GM21360 (cell line): ENCODE measurements around the gene NTRK3.

Experiments
- ATAC-seq: cut with Tn5 transposase; IDR thresholded peaks from one replicate; pipeline ENCODE4 v1.9.1; 2021; ENCODE audit warnings: mild to moderate bottlenecking, moderate library complexity; ENCODE audit not compliant: unreplicated experiment

NTRK3 gene

DNA sequence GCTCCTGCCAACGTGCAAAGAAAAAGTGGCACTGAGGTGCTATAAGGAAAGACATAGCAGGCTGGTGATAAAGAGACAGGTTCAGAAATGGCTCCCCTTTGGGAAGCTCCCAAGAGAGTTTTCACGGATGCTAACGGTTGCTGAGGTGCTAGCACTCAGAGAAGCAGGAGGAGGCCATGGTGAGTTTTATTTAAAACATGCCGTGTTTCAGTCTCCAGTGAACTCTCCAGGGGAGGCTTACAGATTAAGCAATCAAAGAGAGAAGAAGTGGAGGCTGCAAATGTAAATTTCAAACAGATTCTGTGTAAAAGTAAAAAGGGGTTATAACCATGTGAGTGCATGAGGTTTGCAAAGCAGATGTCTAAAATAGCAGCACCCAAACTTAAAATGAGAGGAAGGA is 346.2 kb downstream of the NTRK3 start:
- ATAC-seq, result no peak

GRCh38 chr15:87907676-87908446 is 348.7 kb downstream of the NTRK3 start:
- no peak for ATAC-seq

GRCh38 chr15:87906444-87906843 is 350.1 kb downstream of the NTRK3 start:
- no peak for ATAC-seq

DNA sequence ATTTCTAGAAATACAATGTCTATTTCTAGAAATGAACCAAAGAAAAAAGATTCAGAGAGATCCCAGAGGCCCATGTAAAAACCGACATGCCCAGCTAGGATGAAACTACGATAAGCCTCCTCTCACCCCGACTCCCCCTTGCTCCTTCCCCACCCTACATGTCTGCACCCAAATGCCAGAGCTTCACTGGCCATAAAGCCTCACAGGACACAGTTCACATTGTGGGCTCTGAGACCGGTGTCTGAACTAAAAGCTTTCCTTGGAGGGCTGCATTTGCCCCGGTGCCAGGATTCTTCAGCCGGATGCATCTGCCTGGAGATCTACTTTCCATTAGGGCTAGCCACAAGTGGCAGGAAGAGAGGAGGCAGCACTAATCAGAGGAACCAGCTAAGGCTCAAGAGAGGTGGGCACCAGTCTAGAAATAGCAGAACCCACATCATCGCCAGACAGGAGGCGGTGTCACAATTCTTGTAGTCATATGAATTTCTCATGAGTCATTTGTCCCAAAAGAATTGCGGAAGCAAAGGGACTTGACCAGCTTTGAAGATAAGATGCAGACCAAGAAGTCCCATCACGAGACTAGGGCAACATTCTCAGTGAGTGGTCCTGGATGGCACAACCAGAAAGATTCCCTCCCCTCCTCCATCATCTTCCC is 353.6 kb downstream of the NTRK3 start:
- no peak for ATAC-seq

GRCh38 chr15:87901926-87902690 is 354.4 kb downstream of the NTRK3 start:
- ATAC-seq, result no peak

GRCh38 chr15:87901008-87901407 is 355.5 kb downstream of the NTRK3 start:
- ATAC-seq, result no peak

DNA sequence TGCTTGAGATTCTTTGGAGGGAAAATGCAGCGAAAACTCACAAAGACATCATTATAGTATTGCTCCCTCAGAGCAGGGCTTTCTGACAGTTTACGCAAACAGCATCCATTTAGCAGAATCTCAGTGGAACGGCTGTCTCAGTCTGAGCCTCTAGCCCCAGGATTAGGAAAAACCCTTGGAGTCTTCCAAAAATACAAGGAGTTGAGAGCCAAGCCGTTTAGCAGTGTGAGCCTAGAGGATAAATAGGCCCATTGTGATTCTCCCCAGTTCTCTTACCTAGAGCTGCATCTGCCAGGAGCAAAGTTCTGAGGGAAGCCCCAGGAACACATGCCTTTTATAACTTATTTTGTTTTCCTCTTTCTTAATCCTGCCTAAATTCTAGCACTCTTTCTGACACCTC is 359.6 kb downstream of the NTRK3 start:
- ATAC-seq, result no peak

- ATAC-seq, result no peak
These were observed 369.4 kb downstream of the NTRK3 start for GRCh38 chr15:87887177-87887576.

- no peak for ATAC-seq
These were observed 375.5 kb downstream of the NTRK3 start for GRCh38 chr15:87881026-87881425.

- ATAC-seq, result no peak
These were observed 378.6 kb downstream of the NTRK3 start for GRCh38 chr15:87877822-87878542.

DNA sequence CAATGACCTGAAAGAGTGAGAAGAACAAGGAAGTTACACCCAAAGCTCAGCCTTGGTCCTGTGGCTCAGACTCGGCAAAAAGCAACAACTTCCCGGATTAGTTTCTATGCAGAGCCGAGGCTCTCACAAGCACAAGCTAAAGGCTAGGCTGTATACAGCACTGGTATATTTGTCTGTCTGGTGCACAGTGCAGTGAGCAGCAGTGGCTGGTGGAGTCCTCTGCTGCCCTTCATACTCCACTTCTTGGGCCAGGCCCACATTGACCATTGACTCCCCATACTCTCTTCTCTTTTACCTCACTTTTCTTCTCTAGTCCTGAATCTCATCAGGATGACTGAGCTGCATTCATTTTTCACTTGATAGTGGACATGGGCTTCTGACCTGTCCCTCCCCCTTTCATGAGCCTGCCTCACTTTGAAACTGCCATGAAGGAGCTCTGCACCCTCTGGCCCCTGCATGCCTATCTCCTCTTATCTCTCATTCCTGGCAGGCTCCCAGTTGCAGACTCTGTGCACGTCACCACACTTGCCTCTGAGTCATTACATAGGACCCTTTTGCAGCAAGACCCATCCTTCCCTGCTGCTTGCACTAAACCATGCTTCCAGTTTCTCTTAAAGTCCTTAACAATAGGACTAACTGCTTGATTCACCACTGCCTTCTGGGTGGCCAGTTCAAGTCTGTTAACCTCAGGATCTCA is 379.3 kb downstream of the NTRK3 start:
- no peak for ATAC-seq

- ATAC-seq, result no peak
These were observed 381.4 kb downstream of the NTRK3 start for GRCh38 chr15:87874896-87875711.

- no peak for ATAC-seq
These were observed 383.0 kb downstream of the NTRK3 start for GRCh38 chr15:87873516-87873915.

DNA sequence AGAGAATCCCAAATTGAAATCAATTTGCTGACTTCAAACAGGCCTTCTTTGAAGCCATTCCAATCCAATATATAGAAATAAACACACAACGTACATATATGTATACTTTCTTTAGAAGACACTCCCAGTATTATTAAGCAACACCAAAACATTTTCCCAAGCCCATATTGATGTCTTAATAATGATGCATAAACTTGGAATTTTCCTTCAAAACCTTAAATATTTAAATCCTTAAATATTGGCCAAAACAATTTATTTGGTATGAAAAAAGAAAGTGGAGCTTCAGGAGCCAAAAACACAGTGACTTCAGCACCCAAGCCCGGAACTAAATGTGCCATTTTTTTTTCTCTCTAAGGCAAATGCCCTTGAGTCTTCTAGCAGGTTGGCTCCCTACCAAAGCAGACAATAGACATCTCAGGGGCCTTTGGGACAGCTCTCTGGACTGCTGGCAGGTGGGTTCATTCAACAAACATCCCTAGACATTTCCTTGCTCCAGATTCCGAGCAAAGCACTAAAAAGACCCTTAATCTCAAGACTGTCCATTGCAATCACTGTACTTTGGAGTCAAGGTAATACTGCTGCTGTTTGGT is 384.7 kb downstream of the NTRK3 start:
- no peak for ATAC-seq

DNA sequence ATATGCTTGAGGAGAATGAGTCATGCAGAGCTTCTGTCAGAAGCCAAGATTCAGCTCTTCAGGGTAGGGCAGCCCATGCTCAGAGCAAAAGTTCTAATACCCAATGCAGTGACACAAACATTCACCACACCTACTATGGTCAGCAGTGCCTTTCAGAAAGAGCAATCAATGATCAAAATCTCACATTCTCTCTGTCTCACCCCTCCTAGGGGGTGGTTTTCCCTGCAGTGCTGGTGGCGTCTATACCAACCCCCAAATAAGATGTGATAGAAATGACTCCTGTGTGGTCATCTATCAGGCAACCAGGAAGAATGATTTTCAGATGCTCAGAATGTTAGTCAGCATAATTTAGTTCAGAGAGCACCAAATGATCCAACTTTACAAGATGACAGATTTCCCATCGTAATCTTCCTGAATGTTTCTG is 385.3 kb downstream of the NTRK3 start:
- no peak for ATAC-seq

DNA sequence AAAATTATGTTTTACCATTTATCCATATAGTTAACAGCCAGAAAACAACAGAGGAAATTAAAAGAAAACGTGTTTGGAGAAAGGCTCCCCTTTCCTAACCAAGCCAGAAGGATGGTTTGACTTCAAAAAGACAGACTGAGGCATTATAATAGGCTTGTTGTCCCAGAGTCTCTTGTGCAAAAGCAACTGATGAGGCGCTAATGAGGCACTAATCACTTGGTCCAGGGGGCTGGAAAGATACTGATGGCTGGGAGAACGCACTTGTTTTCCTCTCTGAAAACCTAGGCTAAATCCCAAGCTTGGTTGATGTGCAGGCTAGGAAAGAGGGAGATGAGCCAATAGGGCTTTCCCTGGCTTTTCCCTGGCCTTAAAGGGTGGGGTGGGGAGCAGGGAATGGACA is 389.6 kb downstream of the NTRK3 start:
- no peak for ATAC-seq

GRCh38 chr15:87863152-87863551 is 393.4 kb downstream of the NTRK3 start:
- ATAC-seq, result no peak

GRCh38 chr15:87860743-87861142 is 395.8 kb downstream of the NTRK3 start:
- no peak for ATAC-seq

- ATAC-seq, result no peak
These were observed 397.9 kb downstream of the NTRK3 start for GRCh38 chr15:87858651-87859050.
